Ishikawa (cell line): ENCODE measurements around the gene KDM4D.

Experiments
- CEBPB ChIP-seq: IDR thresholded peaks from 2 replicates; pipeline ENCODE4 v1.6.1; 2012
- CREB1 ChIP-seq: IDR thresholded peaks from 2 replicates; pipeline ENCODE4 v1.6.1; 2012; ENCODE audit warnings: low read depth
- EGR1 ChIP-seq: IDR thresholded peaks from 2 replicates; pipeline ENCODE4 v1.6.1; 2012
- EP300 ChIP-seq: IDR thresholded peaks from 2 replicates; pipeline ENCODE4 v1.6.1; 2012; ENCODE audit warnings: borderline replicate concordance
- FOXM1 ChIP-seq: IDR thresholded peaks from 2 replicates; pipeline ENCODE4 v1.6.1; 2012; ENCODE audit warnings: low read depth, borderline replicate concordance
- MAX ChIP-seq: IDR thresholded peaks from 2 replicates; pipeline ENCODE4 v1.6.1; 2012
- NFIC ChIP-seq: IDR thresholded peaks from 2 replicates; pipeline ENCODE4 v1.6.1; 2012
- RAD21 ChIP-seq: IDR thresholded peaks from 2 replicates; pipeline ENCODE4 v1.6.1; 2012; ENCODE audit warnings: low read depth
- REST ChIP-seq: IDR thresholded peaks from 2 replicates; pipeline ENCODE4 v1.6.1; 2012; ENCODE audit warnings: low read depth, mild to moderate bottlenecking
- TAF1 ChIP-seq: IDR thresholded peaks from 2 replicates; pipeline ENCODE4 v1.6.1; 2012; ENCODE audit warnings: low read depth, mild to moderate bottlenecking
- TCF12 ChIP-seq: IDR thresholded peaks from 2 replicates; pipeline ENCODE4 v1.6.1; 2012; ENCODE audit warnings: low read depth
- TEAD4 ChIP-seq: IDR thresholded peaks from 2 replicates; pipeline ENCODE4 v1.6.1; 2012
- USF1 ChIP-seq: IDR thresholded peaks from 2 replicates; pipeline ENCODE4 v1.6.1; 2012
- YY1 ChIP-seq: IDR thresholded peaks from 2 replicates; pipeline ENCODE4 v1.6.1; 2012; ENCODE audit warnings: low read depth
- ZBTB7A ChIP-seq: IDR thresholded peaks from 2 replicates; pipeline ENCODE4 v1.6.1; 2012; ENCODE audit warnings: low read depth

Gene KDM4D

GRCh38 chr11:94973099-94973968 is at the start of gene KDM4D, which contains the start of gene CWC15:
KDM4D (plus strand) TSS chr11:94973709; CDS start chr11:94997373, 23,664 bp downstream.
CWC15 (minus strand) TSS chr11:94973556; CDS start chr11:94972185, 1,371 bp downstream.
- TF ChIP-seq EGR1, result peak; percentile 80
- peak; percentile 96 for TF ChIP-seq YY1
- TF ChIP-seq TEAD4, result 0 out of 2 replicates have a peak, but pooled peaks have one; percentile 18
- TF ChIP-seq FOXM1, result peak; percentile 34; the same call in 1 of the 2 replicates
- peak; percentile 94 for TF ChIP-seq TAF1
- peak; percentile 49; the same call in 1 of the 2 replicates for TF ChIP-seq TCF12
- peak; percentile 43 for TF ChIP-seq MAX
- TF ChIP-seq ZBTB7A, result no peak
- TF ChIP-seq NFIC, result no peak
- TF ChIP-seq CREB1, result peak; percentile 27; the same call in 1 of the 2 replicates
- no peak for TF ChIP-seq REST

GRCh38 chr11:94924171-94924572 is 49.3 kb upstream of the KDM4D start:
- TF ChIP-seq NFIC, result no peak
- TF ChIP-seq TAF1, result no peak
- no peak for TF ChIP-seq USF1
- no peak for TF ChIP-seq EGR1
- no peak for TF ChIP-seq EP300
- no peak for TF ChIP-seq ZBTB7A
- no peak for TF ChIP-seq TCF12
- no peak for TF ChIP-seq MAX
- no peak for TF ChIP-seq REST
- no peak for TF ChIP-seq FOXM1
- TF ChIP-seq CEBPB, result no peak
- TF ChIP-seq CREB1, result no peak
- no peak for TF ChIP-seq TEAD4
- no peak for TF ChIP-seq RAD21

- TF ChIP-seq TEAD4 (no peak), CREB1 (no peak), USF1 (no peak), YY1 (no peak), FOXM1 (no peak), MAX (no peak), EP300 (no peak), REST (no peak), TCF12 (no peak), TAF1 (no peak), EGR1 (no peak), RAD21 (no peak), NFIC (no peak), CEBPB (no peak), ZBTB7A (no peak)
These were observed 48.9 kb upstream of the KDM4D start for GRCh38 chr11:94924612-94925011.
